ENCODE measurements around the gene BORCS5.

Gene BORCS5

GRCh38 chr12:12507121-12507520 lies 150.2 kb downstream of the BORCS5 start:
- TF ChIP-seq, protein P1, sequence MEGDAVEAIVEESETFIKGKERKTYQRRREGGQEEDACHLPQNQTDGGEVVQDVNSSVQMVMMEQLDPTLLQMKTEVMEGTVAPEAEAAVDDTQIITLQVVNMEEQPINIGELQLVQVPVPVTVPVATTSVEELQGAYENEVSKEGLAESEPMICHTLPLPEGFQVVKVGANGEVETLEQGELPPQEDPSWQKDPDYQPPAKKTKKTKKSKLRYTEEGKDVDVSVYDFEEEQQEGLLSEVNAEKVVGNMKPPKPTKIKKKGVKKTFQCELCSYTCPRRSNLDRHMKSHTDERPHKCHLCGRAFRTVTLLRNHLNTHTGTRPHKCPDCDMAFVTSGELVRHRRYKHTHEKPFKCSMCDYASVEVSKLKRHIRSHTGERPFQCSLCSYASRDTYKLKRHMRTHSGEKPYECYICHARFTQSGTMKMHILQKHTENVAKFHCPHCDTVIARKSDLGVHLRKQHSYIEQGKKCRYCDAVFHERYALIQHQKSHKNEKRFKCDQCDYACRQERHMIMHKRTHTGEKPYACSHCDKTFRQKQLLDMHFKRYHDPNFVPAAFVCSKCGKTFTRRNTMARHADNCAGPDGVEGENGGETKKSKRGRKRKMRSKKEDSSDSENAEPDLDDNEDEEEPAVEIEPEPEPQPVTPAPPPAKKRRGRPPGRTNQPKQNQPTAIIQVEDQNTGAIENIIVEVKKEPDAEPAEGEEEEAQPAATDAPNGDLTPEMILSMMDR (IDR thresholded peaks at IDR 0.05; ENCODE audit: control extremely low read depth, extremely low read depth, low read depth, missing control alignments) = no peak
- ChIA-PET CTCF (no interaction called here), POLR2A (no interaction called here)
- no peak for DNase-seq (ENCODE audit: extremely low spot score)

DNA sequence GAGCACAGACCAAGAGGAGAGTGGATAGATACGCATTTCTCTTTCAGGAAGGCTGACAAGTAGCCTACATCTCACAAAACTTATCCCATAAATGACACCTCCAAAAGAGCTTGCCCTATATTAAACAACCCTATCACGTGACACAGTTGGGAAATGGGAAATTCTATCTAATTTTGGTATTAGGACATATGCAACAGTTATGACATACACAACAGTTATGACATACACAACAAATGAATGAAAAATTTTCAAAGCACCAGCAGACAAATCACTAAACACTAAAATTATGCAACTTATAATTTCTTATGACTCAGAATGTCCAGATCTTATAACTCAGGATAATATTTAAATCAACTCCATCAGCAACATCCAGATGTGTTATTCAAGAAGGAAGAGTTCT lies 151.7 kb downstream of the BORCS5 start:
- CTCF ChIA-PET = interaction anchor here (1.1 to 3.6 kb wide), 4 partner anchors 10 to 25 kb away, joined by 3 to 14 read pairs (median 9); no protein-coding TSS in a partner anchor
- POLR2A ChIA-PET = no interaction called here
- no peak for DNase-seq (ENCODE audit: extremely low spot score)

GRCh38 chr12:12510141-12510540 lies 153.3 kb downstream of the BORCS5 start:
- ChIA-PET CTCF (interaction anchor here (0.9 to 3.6 kb wide), 7 partner anchors 8 to 145 kb away, joined by 3 to 14 read pairs (median 5); no protein-coding TSS in a partner anchor), POLR2A (no interaction called here)
- TF ChIP-seq, protein P1 (IDR thresholded peaks at IDR 0.05; ENCODE audit: control extremely low read depth, extremely low read depth, low read depth, missing control alignments) = no peak
- no peak for DNase-seq (ENCODE audit: extremely low spot score)

More for the DNA sequence above, 151.7 kb downstream of the BORCS5 start:
- TF ChIP-seq, protein P1 (IDR thresholded peaks at IDR 0.05; ENCODE audit: control extremely low read depth, extremely low read depth, low read depth, missing control alignments) = no peak

- ChIA-PET POLR2A (no interaction called here), CTCF (interaction anchor here (1.1 to 3.6 kb wide), 7 partner anchors 8 to 133 kb away, joined by 4 to 14 read pairs (median 5); no protein-coding TSS in a partner anchor)
- DNase-seq (ENCODE audit: extremely low spot score) = no peak
- TF ChIP-seq, protein P1 (IDR thresholded peaks at IDR 0.05; ENCODE audit: control extremely low read depth, extremely low read depth, low read depth, missing control alignments) = no peak
Measured at GRCh38 chr12:12510551-12510950, 153.7 kb downstream of the BORCS5 start.

- ChIA-PET POLR2A (no interaction called here), CTCF (interaction anchor here (0.9 to 3.6 kb wide), 7 partner anchors 7 to 134 kb away, joined by 3 to 14 read pairs (median 5); no protein-coding TSS in a partner anchor)
- no peak for DNase-seq (ENCODE audit: extremely low spot score)
Measured at GRCh38 chr12:12511021-12511783, 154.3 kb downstream of the BORCS5 start.

GRCh38 chr12:12511895-12512711 lies 155.2 kb downstream of the BORCS5 start:
- POLR2A ChIA-PET = no interaction called here
- CTCF ChIA-PET = interaction anchor here (0.9 to 2.1 kb wide), 3 partner anchors 12 to 38 kb away, joined by 3 to 5 read pairs (median 5); no protein-coding TSS in a partner anchor
- TF ChIP-seq, protein P1 (IDR thresholded peaks at IDR 0.05; ENCODE audit: control extremely low read depth, extremely low read depth, low read depth, missing control alignments) = no peak
- no peak for DNase-seq (ENCODE audit: extremely low spot score)

More at GRCh38 chr12:12511021-12511783, 154.3 kb downstream of the BORCS5 start:
- TF ChIP-seq, protein P1 (IDR thresholded peaks at IDR 0.05; ENCODE audit: control extremely low read depth, extremely low read depth, low read depth, missing control alignments) = no peak

All from GM10248 (cell line).